ENCODE data around the gene RNASEH2B.

DNA sequence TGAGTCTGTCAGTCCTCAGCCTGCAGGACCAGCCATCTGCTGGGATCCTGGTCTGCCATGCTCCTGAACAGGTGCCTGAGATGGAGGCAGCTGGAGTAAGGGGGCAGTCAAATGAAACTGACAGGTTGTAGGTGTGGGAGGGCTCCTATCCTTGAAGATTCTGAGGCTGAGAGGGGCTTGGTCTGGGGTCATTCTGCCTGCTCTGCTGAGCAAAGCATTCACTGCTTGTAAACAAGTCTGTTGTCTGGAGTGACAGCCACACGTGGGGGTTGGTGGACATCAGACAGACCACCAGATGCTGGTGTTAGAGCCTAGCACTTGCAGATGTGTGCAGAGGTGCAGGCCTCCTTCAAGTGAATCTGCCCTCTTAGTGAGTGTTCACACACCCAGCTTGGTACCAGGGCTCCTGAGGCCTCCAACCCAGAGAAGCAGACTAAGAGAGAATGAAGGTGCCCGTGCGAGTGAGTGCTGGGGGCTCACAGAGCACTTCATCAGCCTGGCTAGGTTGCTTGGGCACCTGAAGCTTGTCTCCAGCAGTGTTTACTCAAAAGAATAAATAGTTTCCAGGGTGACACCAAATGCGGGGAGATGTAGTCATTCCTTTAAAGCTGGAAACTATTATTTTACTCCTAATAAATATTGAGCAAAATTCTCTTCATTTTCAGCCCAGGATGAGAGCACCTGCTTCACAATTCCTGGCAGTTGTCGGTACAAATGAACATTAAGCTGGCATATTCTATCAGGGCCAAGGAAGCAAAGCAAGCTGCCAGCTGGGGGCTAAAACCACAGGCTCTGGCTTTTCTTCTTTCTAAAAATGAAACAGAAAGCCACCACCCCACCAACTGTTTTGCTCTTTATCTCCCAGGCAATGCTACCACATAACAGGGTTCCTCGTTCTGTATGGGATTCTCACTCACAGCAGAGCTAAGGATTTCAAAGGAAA is 82.3 kb downstream of the RNASEH2B start:
- TF ChIP-seq POLR2A (IDR thresholded peaks at IDR 0.05) (no peak), CTCF (IDR thresholded peaks at IDR 0.05) (no peak)
